Neural cell (in vitro differentiated cells): ENCODE data around the gene SFI1.

Experiments used
- EP300 ChIP-seq: fragments of 450-650 bp; conservative IDR thresholded peaks from 2 replicates; pipeline ENCODE4 v1.6.1; 2014; ENCODE audit warnings: antibody characterized with exemption, mild to moderate bottlenecking, moderate library complexity; ENCODE audit not compliant: poor library complexity, severe bottlenecking
- EZH2 ChIP-seq: fragments of 200-600, 300-800 bp; shearing (Covaris generic), sonication (generic); IDR thresholded peaks from 2 replicates; pipeline ENCODE4 v1.6.1; 2014; ENCODE audit warnings: antibody characterized with exemption, low read length, borderline replicate concordance, mild to moderate bottlenecking; ENCODE audit not compliant: insufficient read depth, poor library complexity, severe bottlenecking
- POLR2AphosphoS5 ChIP-seq: IDR thresholded peaks from 2 replicates; pipeline ENCODE4 v1.6.1; 2012
- RAD21 ChIP-seq: fragments of 450-650 bp; conservative IDR thresholded peaks from 2 replicates; pipeline ENCODE4 v1.6.1; 2014; ENCODE audit warnings: antibody characterized with exemption, mild to moderate bottlenecking, moderate library complexity
- REST ChIP-seq: IDR thresholded peaks from 2 replicates; pipeline ENCODE4 v1.6.1; 2012; ENCODE audit warnings: borderline replicate concordance
- SMC3 ChIP-seq: fragments of 450-650 bp; conservative IDR thresholded peaks from 2 replicates; pipeline ENCODE4 v1.6.1; 2014; ENCODE audit warnings: antibody characterized with exemption, mild to moderate bottlenecking, moderate library complexity; ENCODE audit not compliant: poor library complexity
- TAF1 ChIP-seq: IDR thresholded peaks from 2 replicates; pipeline ENCODE4 v1.6.1; 2012; ENCODE audit warnings: low read depth
- TF ChIP-seq, protein P1 (sequence below): fragments of 450-650 bp; IDR thresholded peaks from 2 replicates; pipeline ENCODE4 v1.5.1; 2014; ENCODE audit warnings: antibody characterized with exemption, mild to moderate bottlenecking, moderate library complexity; ENCODE audit not compliant: poor library complexity, severe bottlenecking

DNA sequence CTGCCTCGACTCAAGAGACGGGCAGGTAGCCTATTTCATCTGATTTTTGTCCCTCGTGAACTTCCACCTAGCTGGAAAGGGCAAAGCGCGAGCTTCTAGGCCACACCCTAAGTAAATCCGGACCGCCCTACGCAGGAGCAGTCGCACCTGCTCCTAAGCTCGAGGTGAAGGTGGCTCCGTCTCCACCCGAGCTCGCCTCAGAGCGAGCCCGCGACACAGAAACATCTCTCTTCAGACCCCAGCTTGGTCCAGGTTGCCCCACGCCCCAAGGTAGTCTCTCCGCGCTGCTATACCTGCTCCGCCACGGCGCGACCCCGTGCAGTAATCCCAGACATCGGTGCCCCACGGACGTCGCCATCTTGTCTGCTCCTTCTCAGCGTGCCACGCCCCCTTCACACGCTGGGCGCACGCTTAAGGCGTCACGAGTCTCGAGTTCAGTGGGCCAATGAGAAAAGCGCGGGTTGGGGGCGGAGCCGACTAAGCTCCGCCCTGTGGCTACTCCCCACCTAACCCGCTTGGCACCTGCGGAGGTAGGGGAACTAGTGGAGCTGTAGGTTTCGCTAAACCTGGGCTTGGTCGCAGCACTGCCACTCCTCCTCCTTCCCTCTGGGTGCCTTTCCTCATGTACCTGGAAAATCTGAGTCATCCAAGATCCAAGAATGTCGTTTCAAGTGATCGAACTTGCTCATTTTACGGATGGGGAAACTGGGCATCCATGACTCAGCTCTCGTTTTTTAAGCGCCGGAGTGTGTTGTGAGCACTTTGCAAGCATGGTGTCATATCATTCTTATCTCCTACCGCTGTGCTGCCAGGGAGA is 165.7 kb downstream of the SFI1 start, which contains the start of gene PISD:
- TF ChIP-seq, protein P1, sequence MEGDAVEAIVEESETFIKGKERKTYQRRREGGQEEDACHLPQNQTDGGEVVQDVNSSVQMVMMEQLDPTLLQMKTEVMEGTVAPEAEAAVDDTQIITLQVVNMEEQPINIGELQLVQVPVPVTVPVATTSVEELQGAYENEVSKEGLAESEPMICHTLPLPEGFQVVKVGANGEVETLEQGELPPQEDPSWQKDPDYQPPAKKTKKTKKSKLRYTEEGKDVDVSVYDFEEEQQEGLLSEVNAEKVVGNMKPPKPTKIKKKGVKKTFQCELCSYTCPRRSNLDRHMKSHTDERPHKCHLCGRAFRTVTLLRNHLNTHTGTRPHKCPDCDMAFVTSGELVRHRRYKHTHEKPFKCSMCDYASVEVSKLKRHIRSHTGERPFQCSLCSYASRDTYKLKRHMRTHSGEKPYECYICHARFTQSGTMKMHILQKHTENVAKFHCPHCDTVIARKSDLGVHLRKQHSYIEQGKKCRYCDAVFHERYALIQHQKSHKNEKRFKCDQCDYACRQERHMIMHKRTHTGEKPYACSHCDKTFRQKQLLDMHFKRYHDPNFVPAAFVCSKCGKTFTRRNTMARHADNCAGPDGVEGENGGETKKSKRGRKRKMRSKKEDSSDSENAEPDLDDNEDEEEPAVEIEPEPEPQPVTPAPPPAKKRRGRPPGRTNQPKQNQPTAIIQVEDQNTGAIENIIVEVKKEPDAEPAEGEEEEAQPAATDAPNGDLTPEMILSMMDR: peak; percentile 10
- peak; percentile 41 for TF ChIP-seq EP300
- peak; percentile 69 for TF ChIP-seq REST
- TF ChIP-seq SMC3: peak; percentile 47
- TF ChIP-seq TAF1: peak; percentile 19
- peak; percentile 95 for TF ChIP-seq POLR2AphosphoS5
- TF ChIP-seq EZH2: no peak
- peak; percentile 26 for TF ChIP-seq RAD21
